ENCODE results near the gene TTLL9.

TTLL9 gene

GRCh38 chr20:31981784-31982183 is 111.3 kb downstream of the TTLL9 start:
- no peak for DNase-seq (ENCODE audit: low spot score)
- no peaks in the 10 kb centered on the region for H3K4me1 Mint-ChIP-seq (ENCODE audit: low read depth)
- H3K36me3 Mint-ChIP-seq (ENCODE audit: low read depth), result no peaks in the 10 kb centered on the region
- H3K4me3 Mint-ChIP-seq, result no peak overlapping the region
- no peaks in the 10 kb centered on the region for H3K27me3 Mint-ChIP-seq (ENCODE audit: low read depth)
- no peak overlapping the region for H3K27ac Mint-ChIP-seq
- H3K9me3 Mint-ChIP-seq, result no peaks in the 10 kb centered on the region

DNA sequence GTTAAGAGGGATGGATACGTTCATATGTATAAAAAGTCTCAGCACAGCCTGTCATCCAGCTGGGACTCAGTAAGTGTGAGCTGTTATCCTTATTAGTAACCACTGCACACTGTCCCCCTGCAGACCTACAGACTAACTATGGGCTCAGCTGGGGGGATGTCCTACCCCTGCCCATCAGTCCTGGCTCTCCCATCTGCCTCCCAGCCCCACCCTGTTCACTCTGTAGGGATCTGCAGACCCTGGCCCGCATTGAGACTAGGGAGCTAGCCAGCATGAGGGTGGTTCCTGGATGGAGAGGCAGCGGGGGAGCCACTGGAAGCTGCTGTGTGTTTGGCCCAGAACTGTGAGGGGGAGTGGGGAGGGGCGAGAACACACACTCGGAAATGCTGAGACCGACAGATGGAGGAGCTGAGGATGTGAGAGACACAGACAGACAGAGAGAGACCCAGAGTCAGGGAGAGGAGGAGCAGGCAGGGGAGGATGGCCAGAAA is 114.6 kb downstream of the TTLL9 start:
- no peak overlapping the region for H3K4me3 Mint-ChIP-seq
- no peaks in the 10 kb centered on the region for H3K9me3 Mint-ChIP-seq
- H3K27ac Mint-ChIP-seq, result no peak overlapping the region
- H3K36me3 Mint-ChIP-seq (ENCODE audit: low read depth), result no peaks in the 10 kb centered on the region
- H3K27me3 Mint-ChIP-seq (ENCODE audit: low read depth), result no peaks in the 10 kb centered on the region
- no peak for DNase-seq (ENCODE audit: low spot score)
- no peaks in the 10 kb centered on the region for H3K4me1 Mint-ChIP-seq (ENCODE audit: low read depth)

- H3K4me1 Mint-ChIP-seq (ENCODE audit: low read depth), result no peaks in the 10 kb centered on the region
- no peaks in the 10 kb centered on the region for H3K9me3 Mint-ChIP-seq
- H3K27me3 Mint-ChIP-seq (ENCODE audit: low read depth), result peaks cover 4% of the 10 kb centered on the region
- no peak overlapping the region for H3K27ac Mint-ChIP-seq
- H3K4me3 Mint-ChIP-seq, result no peak overlapping the region
- H3K36me3 Mint-ChIP-seq (ENCODE audit: low read depth), result no peaks in the 10 kb centered on the region
- no peak for DNase-seq (ENCODE audit: low spot score)
These were observed 117.3 kb downstream of the TTLL9 start for GRCh38 chr20:31987744-31988143.

DNA sequence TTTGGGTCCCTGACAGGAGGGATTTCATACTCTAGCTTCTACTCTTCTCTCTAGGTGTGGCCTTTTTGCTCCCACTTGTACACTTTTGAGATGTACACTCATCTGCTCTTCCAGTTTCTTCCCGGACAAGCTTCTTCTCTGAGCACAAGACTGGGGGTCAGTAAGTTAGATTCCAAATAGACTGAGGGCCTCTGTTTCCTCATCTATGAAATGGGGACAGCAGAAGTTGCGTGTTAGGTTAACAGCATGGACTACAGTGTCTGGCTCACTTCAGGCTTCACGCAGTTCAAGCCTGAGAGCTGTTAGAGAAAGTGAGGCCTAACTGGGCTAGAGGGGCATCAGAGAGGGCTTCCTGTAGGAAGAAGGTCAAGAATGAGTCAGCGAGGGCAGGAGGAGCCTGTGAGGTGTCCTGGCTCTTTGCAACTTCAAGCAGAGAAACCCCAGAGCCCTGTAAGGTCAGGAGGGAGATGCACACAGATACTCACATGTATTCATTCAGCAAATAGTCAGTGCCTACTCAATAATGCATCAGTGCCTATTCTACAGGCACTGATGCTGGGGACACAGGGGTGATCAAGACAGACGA is 118.1 kb downstream of the TTLL9 start:
- no peaks in the 10 kb centered on the region for H3K4me1 Mint-ChIP-seq (ENCODE audit: low read depth)
- no peak overlapping the region for H3K27ac Mint-ChIP-seq

DNA sequence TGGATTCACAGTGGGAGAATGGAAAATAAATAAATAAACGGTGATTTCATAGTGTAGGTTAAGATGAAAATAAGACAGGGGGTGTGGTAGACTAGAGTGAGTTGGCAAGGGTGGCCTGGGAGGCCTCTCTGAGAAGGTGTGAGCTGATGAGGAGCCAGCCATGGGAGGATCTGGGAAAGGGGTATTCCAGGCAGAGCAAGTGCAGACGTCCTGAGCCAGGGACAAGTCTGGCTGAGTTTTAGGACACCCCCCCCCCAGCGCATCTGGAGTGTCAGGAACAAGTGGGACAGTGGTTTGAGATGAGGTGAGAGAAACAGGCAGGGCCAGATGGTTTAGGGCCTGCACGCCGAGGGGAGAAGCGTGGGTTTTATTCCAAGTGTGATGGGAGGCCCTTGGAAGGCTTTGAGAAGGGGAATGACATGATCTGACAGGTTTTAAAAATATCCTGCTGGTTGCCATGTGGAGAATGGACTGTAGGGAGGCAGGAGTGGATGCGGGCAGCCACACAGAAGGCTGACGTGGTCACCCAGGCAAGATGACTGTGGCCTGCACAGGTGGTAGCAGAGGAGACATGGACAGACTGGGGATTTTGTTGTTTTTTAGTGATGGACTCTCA is 118.7 kb downstream of the TTLL9 start:
- DNase-seq (ENCODE audit: low spot score), result no peak
- Mint-ChIP-seq H3K27me3 (ENCODE audit: low read depth) (peaks cover 17% of the 10 kb centered on the region), H3K4me1 (ENCODE audit: low read depth) (no peaks in the 10 kb centered on the region), H3K4me3 (no peak overlapping the region), H3K9me3 (no peaks in the 10 kb centered on the region), H3K36me3 (ENCODE audit: low read depth) (no peaks in the 10 kb centered on the region), H3K27ac (no peak overlapping the region)

More for the DNA sequence above, 118.1 kb downstream of the TTLL9 start:
- no peak for DNase-seq (ENCODE audit: low spot score)
- Mint-ChIP-seq H3K36me3 (ENCODE audit: low read depth) (no peaks in the 10 kb centered on the region), H3K4me3 (no peak overlapping the region), H3K9me3 (no peaks in the 10 kb centered on the region), H3K27me3 (ENCODE audit: low read depth) (peaks cover 12% of the 10 kb centered on the region)

GRCh38 chr20:31990641-31991338 is 120.4 kb downstream of the TTLL9 start:
- Mint-ChIP-seq H3K27ac (no peak overlapping the region), H3K9me3 (no peaks in the 10 kb centered on the region), H3K4me3 (no peak overlapping the region), H3K36me3 (ENCODE audit: low read depth) (no peaks in the 10 kb centered on the region), H3K4me1 (ENCODE audit: low read depth) (no peaks in the 10 kb centered on the region), H3K27me3 (ENCODE audit: low read depth) (peaks cover 28% of the 10 kb centered on the region)
- DNase-seq (ENCODE audit: low spot score), result no peak

DNA sequence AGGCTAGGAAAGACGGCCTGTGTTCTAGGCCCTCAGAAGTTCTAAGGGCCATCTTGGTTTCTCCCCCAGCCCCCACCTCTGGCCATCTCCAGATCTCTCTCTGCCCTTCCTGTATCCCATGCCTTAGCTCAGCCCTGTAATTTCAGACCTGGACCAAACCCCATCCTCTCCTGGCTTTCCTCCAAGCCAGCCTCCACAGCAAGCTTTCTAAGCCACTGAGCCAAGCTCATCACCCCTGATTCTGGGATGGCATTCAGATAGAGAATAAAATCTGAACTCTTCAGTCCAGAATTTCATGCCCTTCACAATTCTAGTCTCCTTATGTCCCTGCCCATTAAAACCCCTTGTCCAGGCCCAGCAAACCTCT is 120.9 kb downstream of the TTLL9 start:
- no peaks in the 10 kb centered on the region for H3K36me3 Mint-ChIP-seq (ENCODE audit: low read depth)
- H3K4me3 Mint-ChIP-seq, result no peak overlapping the region

GRCh38 chr20:31992086-31992485 is 121.7 kb downstream of the TTLL9 start:
- no peak overlapping the region for H3K27ac Mint-ChIP-seq
- H3K27me3 Mint-ChIP-seq (ENCODE audit: low read depth), result peaks cover 36% of the 10 kb centered on the region
- no peaks in the 10 kb centered on the region for H3K36me3 Mint-ChIP-seq (ENCODE audit: low read depth)
- no peaks in the 10 kb centered on the region for H3K9me3 Mint-ChIP-seq
- no peak overlapping the region for H3K4me3 Mint-ChIP-seq
- no peak for DNase-seq (ENCODE audit: low spot score)
- no peaks in the 10 kb centered on the region for H3K4me1 Mint-ChIP-seq (ENCODE audit: low read depth)

More for the DNA sequence above, 120.9 kb downstream of the TTLL9 start:
- no peaks in the 10 kb centered on the region for H3K4me1 Mint-ChIP-seq (ENCODE audit: low read depth)
- DNase-seq (ENCODE audit: low spot score), result no peak
- H3K27ac Mint-ChIP-seq, result no peak overlapping the region
- peaks cover 31% of the 10 kb centered on the region for H3K27me3 Mint-ChIP-seq (ENCODE audit: low read depth)
- no peaks in the 10 kb centered on the region for H3K9me3 Mint-ChIP-seq
